Effector memory CD4-positive, alpha-beta T cell (primary cell): ENCODE results near the gene FIGNL2.
A peak's percentile ranks its signal among the peaks of the same experiment; 100 is the strongest.

ENCODE experiments used
- DNase-seq, 3 donors: peaks; one replicate each; pipeline ENCODE4 v3.0.0-alpha.2; 2020
- H3K27ac ChIP-seq: 2 replicates; pipeline ENCODE4 v1.7.0; 2013; ENCODE audit warnings: mild to moderate bottlenecking, low read length, moderate library complexity; ENCODE audit not compliant: insufficient read depth, poor library complexity, severe bottlenecking
- H3K27me3 ChIP-seq: replicated peaks from 2 replicates; pipeline ENCODE4 v1.7.0; 2013; ENCODE audit warnings: mild to moderate bottlenecking, low read length; ENCODE audit not compliant: insufficient read depth, control insufficient read depth, poor library complexity, severe bottlenecking
- H3K36me3 ChIP-seq: 2 replicates; pipeline ENCODE4 v1.7.0; 2013; ENCODE audit warnings: mild to moderate bottlenecking, low read length, moderate library complexity; ENCODE audit not compliant: control insufficient read depth, insufficient read depth
- H3K4me1 ChIP-seq: 2 replicates; pipeline ENCODE4 v1.7.0; 2013; ENCODE audit warnings: low read length, mild to moderate bottlenecking; ENCODE audit not compliant: control insufficient read depth, insufficient read depth, poor library complexity, severe bottlenecking
- H3K4me3 ChIP-seq: 2 replicates; pipeline ENCODE4 v1.7.0; 2013; ENCODE audit warnings: low read length, low read depth, mild to moderate bottlenecking; ENCODE audit not compliant: insufficient read depth, poor library complexity, severe bottlenecking
- H3K9me3 ChIP-seq: 2 replicates; pipeline ENCODE4 v1.7.0; 2013; ENCODE audit warnings: mild to moderate bottlenecking, low read length, moderate library complexity; ENCODE audit not compliant: control insufficient read depth

Gene FIGNL2

DNA sequence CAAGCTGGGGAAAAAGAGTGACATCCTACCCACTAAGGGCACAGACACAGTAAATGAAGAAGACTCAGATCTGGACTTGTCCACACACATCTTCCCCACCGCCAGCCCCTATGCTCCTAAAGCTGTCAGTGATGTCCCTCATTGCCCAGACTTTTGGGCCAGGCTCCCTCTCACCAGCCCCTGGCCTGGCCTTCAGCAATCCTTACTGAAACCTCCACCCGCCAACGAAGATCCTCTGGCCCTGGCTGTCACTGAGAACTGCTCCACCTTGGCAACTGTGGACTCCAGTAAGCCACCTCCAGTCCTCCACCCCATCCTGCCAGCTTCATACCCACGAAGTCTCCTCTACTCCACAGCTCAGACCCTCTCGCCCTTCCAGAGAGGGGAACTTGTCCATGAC is 23.3 kb downstream of the FIGNL2 start:
- Histone ChIP-seq H3K4me1 (peaks cover 5% of the 10 kb centered on the region), H3K9me3 (no peaks in the 10 kb centered on the region), H3K27me3 (no peaks in the 10 kb centered on the region), H3K4me3 (no peak overlapping the region), H3K36me3 (no peaks in the 10 kb centered on the region), H3K27ac (no peak overlapping the region)
- DNase-seq = no peak

GRCh38 chr12:51823875-51824565 is 24.5 kb downstream of the FIGNL2 start:
- Histone ChIP-seq H3K27ac (no peak overlapping the region), H3K4me3 (no peak overlapping the region), H3K4me1 (peaks cover 9% of the 10 kb centered on the region), H3K36me3 (no peaks in the 10 kb centered on the region), H3K9me3 (no peaks in the 10 kb centered on the region), H3K27me3 (no peaks in the 10 kb centered on the region)
- DNase-seq = no peak

DNA sequence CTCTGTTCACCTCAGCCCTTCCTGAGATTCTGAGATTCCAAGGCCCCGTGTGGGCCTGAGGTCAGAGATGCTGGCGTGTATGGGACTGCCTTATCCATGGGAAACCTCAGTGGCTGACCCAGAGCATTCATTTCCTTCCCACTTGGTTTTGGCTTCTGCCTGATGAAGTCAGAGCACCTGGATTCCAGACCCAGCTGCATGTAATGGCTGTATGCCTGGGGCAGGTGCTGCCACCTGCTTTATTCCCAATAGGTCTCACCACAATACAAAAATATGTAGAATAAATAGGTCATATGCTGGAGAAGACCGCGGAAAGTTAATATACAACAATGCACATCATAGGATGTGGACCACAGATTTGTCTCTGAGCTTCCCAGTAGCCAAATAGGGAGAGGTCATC is 25.6 kb downstream of the FIGNL2 start:
- H3K4me1 ChIP-seq = peaks cover 6% of the 10 kb centered on the region
- H3K27ac ChIP-seq = no peak overlapping the region
- no peaks in the 10 kb centered on the region for H3K27me3 ChIP-seq
- no peaks in the 10 kb centered on the region for H3K9me3 ChIP-seq
- DNase-seq = no peak
- H3K36me3 ChIP-seq = no peaks in the 10 kb centered on the region
- H3K4me3 ChIP-seq = no peak overlapping the region

DNA sequence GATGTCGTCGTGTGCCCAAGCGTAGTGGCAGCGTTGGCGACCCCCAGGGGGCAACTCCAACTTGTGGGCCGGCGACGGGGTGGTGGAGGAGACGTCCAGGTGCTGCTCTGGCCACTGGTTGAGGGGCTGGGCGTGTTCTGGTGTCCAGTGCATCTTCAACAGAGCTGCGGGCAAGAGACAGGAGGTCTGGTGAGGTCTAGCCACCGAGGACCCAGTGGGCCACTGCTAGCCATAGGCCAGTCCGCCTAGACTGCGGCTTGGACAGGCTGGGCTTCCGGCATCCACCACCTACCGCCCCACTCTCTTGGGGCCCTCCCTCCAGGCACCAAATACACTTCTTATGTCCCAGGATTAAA is 26.3 kb downstream of the FIGNL2 start:
- H3K36me3 ChIP-seq = no peaks in the 10 kb centered on the region
- H3K9me3 ChIP-seq = no peaks in the 10 kb centered on the region
- no peak overlapping the region for H3K27ac ChIP-seq
- H3K4me3 ChIP-seq = no peak overlapping the region
- H3K27me3 ChIP-seq = no peaks in the 10 kb centered on the region
- DNase-seq = no peak
- H3K4me1 ChIP-seq = peaks cover 5% of the 10 kb centered on the region

GRCh38 chr12:51821440-51822260 is 26.9 kb downstream of the FIGNL2 start:
- Histone ChIP-seq H3K4me1 (peaks cover 5% of the 10 kb centered on the region), H3K4me3 (peak overlapping the region; percentile 79), H3K36me3 (no peaks in the 10 kb centered on the region), H3K27me3 (no peaks in the 10 kb centered on the region), H3K27ac (peak overlapping the region; percentile 61), H3K9me3 (no peaks in the 10 kb centered on the region)
- peak in 1 of 3 donors; percentile 11 for DNase-seq

DNA sequence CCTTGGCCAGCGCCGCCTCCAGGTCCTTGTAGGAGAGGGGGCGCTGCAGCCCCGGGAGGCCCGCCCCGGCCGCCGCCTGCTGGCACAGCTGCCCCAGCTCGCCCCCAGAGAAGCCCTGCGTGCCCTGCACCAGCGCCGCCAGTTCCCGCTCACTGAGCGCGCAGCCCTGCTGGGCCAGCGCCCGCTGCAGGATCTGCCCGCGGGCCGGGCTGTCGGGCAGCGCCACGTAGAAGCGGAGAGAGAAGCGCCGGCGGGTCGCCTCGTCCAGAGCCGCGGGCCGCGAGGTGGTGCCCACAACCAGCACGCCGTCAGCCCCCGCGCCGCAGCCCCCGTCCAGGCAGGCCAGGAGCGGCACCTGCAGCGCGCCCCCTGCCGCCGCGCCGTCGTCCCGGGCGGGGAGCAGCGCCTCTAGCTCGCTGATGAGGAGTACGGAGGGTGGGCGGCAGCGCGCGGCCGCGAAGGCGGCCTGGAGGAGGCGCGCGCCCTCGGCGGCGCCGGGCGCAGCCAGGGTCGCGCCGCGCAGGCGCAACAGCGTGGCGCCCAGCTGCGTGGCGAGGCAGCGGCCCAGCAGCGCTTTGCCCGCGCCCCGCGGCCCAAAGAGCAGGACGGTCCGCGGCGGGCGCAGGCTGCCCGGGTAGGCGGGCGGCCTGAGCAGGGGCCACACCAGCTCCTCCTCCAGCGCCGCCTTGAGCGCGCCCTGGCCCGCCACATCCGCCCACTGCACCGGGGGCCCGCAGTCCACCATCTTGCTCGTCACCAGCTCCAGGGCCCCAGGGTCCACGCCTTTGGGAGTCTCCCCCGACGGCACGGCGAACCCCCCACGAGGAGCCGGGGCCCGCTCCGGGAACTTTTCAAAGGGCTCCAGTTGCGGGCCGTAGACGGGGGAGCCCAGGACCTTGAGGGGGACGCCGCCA is 27.7 kb downstream of the FIGNL2 start:
- peak overlapping the region; percentile 79 for H3K4me3 ChIP-seq
- H3K36me3 ChIP-seq = no peaks in the 10 kb centered on the region
- H3K27me3 ChIP-seq = no peaks in the 10 kb centered on the region
- H3K27ac ChIP-seq = peak overlapping the region; percentile 61
- H3K4me1 ChIP-seq = peaks cover 5% of the 10 kb centered on the region
- no peaks in the 10 kb centered on the region for H3K9me3 ChIP-seq
- DNase-seq = peak; percentile 48 to 63 (median 61)

GRCh38 chr12:51819736-51820525 is 28.6 kb downstream of the FIGNL2 start:
- no peak for DNase-seq
- Histone ChIP-seq H3K4me3 (peak overlapping the region; percentile 79), H3K36me3 (no peaks in the 10 kb centered on the region), H3K27ac (peak overlapping the region; percentile 48), H3K4me1 (peaks cover 5% of the 10 kb centered on the region), H3K9me3 (no peaks in the 10 kb centered on the region), H3K27me3 (no peaks in the 10 kb centered on the region)

DNA sequence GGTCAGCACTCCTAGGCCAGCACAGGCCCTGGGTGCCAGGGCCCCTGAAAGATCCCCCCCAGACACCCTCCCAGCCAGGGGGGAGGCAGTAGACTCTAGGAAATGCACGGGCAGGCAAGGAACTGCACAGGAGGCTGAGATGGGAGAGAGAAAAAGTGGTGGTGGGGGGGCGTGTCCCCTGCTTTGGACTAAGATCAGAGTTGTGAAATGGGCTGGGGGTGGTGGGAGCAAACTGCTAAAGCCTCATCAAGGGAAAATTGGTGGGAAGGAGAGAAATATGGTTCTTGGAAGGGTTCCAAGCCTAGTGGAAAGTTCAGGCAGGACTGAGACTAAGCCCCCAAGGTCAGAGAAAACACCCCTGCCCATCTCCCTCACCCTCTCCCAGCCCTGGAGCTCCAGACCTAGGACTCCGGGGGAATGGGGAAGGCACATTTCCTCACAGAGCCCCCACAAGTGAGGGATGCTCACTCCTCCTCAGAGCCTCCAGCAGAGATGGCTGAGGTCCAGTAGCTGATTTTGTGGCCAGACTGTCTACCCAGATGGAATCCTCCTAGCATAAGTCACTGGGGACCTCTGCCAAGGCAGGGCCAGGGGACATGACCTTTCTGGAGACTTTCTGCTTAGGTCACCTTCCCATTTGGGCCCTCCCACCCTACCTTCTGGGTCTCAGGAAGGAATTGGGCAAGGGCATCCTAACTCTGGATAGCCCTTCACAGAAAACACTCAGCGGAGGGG is 29.8 kb downstream of the FIGNL2 start:
- Histone ChIP-seq H3K27ac (no peak overlapping the region), H3K4me3 (no peak overlapping the region), H3K27me3 (no peaks in the 10 kb centered on the region), H3K4me1 (peaks cover 10% of the 10 kb centered on the region), H3K9me3 (no peaks in the 10 kb centered on the region), H3K36me3 (no peaks in the 10 kb centered on the region)
- DNase-seq = no peak

GRCh38 chr12:51818086-51818485 is 30.4 kb downstream of the FIGNL2 start:
- Histone ChIP-seq H3K9me3 (no peaks in the 10 kb centered on the region), H3K36me3 (no peaks in the 10 kb centered on the region), H3K4me1 (peaks cover 10% of the 10 kb centered on the region), H3K27ac (no peak overlapping the region), H3K4me3 (no peak overlapping the region), H3K27me3 (no peaks in the 10 kb centered on the region)
- no peak for DNase-seq
